GM18868 (cell line): ENCODE measurements around the gene DCTPP1.
"Not testable (repeated sequence)": the region's sequence is repeated elsewhere in the genome, so short reads cannot be mapped to it uniquely, and the experiment has no call there.

Experiments
- ATAC-seq: cut with Tn5 transposase; IDR thresholded peaks from one replicate; pipeline ENCODE4 v1.9.1; 2021; ENCODE audit warnings: mild to moderate bottlenecking, moderate library complexity; ENCODE audit not compliant: unreplicated experiment

The DCTPP1 gene

DNA sequence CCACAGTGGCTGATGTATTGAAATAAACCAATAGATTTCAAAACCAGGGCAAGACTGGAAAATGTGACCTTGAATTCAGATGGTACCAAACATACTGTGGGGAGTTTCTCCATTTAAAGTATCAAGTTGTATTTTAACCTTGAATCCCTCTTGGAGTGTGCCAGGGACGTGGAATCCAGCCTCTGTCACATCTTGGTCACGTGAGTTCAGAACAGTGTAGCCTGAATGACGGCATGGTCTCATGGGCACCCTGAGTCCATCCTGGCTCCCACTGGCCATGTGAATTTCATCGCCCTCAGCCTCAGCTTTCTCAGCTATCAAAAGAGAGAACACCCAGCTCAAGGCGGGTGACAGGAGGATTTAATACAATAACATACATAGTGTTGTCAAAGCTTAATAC is 15.7 kb downstream of the DCTPP1 start:
- ATAC-seq = no peak

DNA sequence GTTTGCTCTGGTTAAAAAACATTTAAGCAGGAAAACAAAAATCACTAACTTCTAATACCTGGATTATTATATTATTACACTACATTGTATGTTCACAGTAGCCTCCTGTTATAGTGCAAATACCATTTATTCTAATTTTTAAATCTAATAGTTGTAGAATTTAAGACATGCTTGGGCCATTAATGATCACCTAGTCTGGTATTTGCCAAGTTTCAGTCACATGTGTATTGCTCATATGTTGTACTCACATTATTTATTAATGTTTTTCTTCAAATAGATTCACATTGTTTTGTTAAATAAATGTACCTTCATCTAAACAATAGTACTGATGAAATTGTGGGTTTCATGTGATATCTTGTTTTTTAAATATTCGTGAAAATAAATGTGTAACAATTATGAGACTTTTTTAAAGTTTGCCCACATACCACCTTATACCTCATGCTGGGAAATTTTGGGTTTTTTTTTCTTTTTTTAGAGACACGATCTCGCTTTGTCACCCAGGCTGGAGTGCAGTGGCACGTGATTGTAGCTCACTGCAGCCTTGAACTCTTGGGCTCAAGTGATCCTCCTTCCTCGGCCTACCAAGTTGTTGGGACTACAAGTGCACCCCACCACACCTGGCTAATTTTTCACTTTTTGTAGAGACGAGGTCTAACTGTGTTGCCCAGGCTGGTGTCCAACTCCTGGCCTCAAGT is 16.6 kb downstream of the DCTPP1 start:
- ATAC-seq = no peak

DNA sequence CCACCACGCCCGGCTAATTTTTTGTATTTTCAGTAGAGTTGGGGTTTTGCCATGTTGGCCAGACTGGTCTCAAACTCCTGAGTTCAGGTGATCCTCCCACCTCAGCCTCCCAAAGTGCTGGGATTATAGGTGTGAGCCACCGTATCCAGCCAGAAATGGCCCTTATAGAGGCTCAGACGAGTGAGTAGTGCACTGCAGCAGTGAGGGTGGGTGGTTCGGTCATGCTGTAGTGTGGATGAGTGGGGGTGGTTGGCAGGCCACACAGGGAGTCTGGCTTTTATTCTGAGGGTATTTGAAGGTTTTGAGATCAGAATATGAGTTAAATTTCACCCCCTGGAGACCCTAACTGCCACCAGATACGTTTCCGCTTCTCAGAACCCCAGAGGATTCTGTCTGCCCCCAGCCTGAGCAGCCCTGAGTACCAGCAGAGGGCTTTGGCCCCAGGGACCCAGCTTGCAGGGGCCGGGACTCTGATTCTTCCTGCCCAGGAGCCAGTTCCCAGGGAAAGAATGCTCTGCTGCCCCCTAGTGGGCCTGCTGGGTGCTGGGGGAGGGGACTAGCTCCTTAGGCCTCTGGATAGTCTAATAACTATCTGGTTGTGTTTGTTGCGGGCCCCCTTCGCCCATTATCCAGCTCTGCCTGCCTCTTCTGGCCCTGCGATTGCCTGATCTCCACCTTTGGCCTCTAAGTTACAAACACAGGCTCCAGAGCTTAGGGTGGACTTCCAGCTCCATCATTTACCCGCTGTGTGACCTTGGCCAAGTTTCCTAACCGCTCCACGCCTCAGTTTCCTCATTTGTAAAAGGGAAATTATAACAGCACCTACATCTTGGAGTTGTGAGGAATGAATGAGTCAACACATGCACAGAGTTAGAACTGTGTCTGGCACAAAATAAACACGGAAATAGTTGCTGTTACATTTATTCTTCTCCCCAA is 20.4 kb downstream of the DCTPP1 start:
- no peak for ATAC-seq

GRCh38 chr16:30407804-30408534 is 21.9 kb downstream of the DCTPP1 start:
- no peak for ATAC-seq

DNA sequence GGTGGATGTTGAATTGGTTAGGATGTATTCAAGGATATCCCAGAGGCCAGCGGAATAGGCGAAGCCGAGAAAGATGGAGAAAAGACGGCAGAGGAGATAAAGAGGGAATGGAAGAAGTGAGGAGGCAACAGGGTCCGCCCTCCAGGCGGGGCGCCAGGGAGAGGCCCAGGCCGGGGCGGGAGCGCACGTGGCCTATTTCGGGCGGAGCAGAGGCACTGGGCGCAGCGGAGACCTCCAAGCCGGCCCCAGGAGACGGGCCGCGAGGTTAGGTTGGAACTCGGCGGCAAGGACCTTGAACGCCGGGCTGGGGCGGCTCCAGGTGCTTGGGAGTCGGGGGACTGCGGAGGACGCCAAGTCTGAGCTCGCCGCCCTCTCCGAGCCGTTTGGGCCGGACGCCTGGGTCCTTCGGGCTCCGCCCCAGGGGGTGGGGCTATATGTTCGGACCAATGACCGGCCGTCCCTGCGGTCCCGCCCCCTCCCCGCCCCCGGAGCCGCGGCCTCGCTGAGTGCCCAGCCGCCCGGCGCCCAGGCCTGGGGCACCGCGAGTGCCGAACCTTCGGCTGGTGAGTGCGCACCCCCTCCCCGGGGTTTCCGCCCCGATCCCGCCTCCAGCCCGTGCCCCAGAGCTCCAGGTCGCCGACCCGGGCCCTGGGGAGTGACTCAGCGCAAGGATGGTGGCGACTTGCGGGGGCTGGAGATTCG is 22.6 kb downstream of the DCTPP1 start, which contains the start of gene ZNF771:
Gene ZNF771, plus strand, starts transcription at position 505 of the 702 bp plus-strand sequence. CDS start 448 bp downstream, outside the sequence.
- ATAC-seq = peak; percentile 79

- ATAC-seq = no peak
Measured at GRCh38 chr16:30406795-30407101, 23.1 kb downstream of the DCTPP1 start.

DNA sequence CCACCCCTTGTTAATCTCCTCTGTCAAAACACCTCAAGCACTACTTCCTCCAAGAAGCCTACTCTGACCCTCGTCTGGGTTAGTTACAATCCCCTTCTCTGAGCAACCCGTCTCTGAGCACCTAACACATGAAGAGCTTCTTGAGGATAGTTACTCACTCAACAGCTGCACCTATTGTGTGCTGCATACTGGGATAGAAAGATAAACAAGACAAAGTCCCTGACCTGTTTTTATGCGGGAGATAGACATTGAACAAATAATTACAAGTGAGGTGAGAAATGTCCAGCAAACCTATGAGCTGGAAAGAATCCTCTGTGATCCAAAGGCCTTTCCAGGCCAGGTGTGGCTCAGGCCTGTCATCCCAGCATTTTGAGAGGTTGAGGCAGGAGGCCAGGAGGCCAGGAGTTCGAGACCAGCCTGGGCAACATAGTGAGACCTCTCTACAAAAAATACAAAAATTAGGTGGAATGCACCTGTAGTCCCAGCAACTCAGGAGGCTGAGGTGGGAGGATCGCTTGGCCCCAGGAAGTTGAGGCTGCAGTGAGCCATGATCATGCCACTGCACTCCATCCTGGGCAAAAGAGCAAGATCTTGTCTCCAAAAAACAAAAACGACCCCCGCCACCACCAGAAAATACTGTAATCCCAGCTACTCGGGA is 27.9 kb downstream of the DCTPP1 start:
- no peak for ATAC-seq

DNA sequence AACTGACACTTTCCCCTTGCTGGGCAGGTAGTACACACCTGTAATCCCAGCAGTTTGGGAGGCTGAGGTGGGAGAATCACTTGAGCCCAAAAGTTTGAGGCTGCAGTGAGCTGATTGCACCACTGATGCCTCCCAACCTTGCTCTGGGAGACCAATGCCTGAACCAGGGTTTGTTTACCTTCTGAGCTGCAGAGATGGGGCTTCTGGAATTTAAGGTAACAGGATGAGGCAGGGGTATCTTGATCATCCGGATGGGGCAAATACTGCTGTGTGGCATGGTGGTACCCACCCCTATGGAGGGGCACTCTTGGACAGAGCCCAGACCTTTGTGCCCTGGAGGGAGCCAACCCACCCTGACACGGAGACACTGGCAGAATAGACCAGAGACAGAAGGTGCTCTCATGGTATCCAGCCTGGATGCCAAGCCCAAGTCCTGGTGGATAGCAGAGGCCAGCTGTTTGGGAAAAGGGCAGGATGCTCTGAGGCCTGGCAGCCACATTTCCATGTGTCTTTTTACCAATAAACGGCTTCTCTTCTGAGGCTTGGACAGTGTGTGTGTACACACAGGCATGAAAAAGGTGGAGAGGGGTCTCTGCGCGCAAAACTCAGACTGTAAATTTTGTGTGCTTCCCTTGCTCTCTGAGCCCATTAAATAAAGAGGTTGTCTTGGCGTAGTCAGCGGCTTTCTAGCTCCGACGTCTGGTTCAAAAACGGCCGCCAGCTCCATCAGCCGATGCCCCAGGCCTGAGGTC is 30.2 kb downstream of the DCTPP1 start:
- ATAC-seq = no peak

GRCh38 chr16:30398661-30399434 is 31.0 kb downstream of the DCTPP1 start:
- no peak for ATAC-seq

GRCh38 chr16:30397776-30398660 is 31.8 kb downstream of the DCTPP1 start:
- ATAC-seq = no peak

- no peak for ATAC-seq
Measured at GRCh38 chr16:30397056-30397455, 32.8 kb downstream of the DCTPP1 start.

- not testable (repeated sequence) for ATAC-seq
Measured at GRCh38 chr16:30396627-30397026, 33.2 kb downstream of the DCTPP1 start.

DNA sequence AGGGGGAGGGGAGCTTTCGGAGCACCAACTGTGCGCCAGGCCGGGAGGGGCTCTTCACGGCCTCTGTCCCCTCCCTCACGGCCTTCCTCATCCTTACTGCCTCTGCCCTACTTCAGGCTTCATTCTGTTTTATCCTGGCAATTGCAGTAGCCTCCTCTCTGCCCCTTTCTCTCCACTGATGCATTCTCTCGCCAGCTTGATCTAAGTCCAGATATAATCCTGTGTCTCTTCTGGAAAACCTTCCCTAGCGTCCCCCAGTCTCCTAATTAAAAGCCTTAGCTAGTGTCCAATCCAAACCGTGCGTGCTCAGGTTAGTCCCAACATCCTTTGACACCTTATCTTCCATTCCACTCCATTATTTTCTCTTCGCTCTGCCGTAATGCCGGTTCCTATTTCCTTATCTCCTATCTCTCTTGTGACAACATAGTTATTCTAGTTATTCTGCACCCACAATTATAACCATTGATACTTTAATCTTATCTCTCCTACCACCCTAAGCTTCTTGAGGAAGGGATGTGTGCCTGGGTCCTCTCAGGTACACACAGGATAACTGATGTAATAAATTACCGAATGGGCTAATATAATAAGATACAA is 33.7 kb downstream of the DCTPP1 start:
- ATAC-seq = no peak

DNA sequence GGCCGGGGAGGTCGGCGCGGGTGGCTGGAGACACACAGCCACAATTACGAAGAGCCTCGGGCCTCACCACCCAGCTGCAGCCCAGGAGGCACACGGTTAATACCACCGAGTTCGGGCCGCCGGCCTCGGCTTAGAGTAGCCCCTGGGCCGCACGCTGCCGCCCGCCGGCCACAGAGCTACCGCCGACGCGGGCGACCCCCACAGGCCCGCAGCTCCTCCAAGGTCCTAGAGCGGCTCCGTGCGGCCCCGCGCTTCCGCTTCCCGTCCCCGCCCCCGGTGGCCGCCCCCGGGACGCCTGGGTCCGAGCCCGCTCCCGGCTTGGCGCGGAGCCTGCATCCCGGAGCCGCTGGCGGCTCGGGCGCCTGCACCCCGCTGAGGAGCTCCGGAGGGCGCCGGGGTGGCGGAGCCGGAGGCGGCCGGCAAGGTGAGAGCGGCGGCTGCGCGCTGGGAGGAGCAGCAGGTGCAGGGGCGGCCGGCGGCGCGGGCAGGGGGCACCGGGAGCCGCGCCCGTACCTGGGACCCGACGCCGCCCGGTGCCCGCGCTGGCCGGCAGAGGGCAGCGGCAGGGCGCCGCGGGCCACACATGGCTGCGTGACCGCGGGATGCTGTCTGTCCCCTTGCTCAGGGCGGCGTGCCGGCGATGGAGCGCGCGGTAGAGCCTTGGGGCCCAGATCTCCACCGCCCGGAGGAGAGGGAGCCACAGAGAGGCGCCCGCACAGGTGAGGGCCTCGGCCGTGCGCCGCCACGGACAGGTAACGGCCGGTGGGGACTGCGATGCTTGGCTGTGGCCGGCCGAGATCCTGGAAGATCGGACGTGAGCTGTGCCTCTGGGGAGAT is 34.5 kb downstream of the DCTPP1 start, which contains the start of gene ZNF48:
Gene ZNF48, plus strand, starts transcription at position 266 of the 837 bp plus-strand sequence. Its CDS starts 375 bp downstream, at position 641.
- peak; percentile 58 for ATAC-seq

- no peak for ATAC-seq
Measured at GRCh38 chr16:30394592-30395154, 35.2 kb downstream of the DCTPP1 start.

DNA sequence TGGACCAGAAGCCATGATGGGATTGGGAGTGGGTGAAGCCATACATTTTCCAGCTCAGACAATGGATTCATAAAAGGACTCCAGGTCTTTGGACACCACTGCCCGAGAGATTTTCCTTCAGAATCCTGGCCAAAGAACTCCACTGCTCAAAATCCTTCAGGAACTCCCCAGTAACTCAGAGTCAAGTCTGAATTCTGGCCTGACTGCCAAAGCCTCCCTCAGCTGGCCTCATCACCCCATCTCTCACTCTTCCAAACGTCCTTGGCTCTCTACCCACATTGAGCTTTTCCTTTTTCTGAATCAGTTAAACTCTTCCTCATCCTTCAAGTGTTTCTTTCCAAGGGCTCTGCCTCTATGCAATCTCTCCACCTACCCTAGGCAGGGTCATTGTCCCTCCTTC is 46.3 kb downstream of the DCTPP1 start:
- no peak for ATAC-seq
